Natural killer cell (primary cell): ENCODE results near the gene TOP3B. TPM values are rescaled to one million over a fixed set of nuclear protein-coding genes. Genes with fewer than 3 reads are reported as not detected.
"Not testable (repeated sequence)": the region's sequence is repeated elsewhere in the genome, so short reads cannot be mapped to it uniquely, and the experiment has no call there.

ENCODE experiments used
- ATAC-seq, 3 donors: fragments of 150-1000 bp in 2 of 3; fragments of 200-7000 bp in 1 of 3; cut with Tn5 transposase; 1 replicate in 1 of 3; 2 replicates in 2 of 3; pipeline ENCODE4 v1.10.0; 2021; ENCODE audit warnings: mild to moderate bottlenecking in 2 of 3, moderate library complexity in 2 of 3
- DNase-seq, 2 donors: peaks; one replicate each; pipeline versions ENCODE4 v3.0.0 to v3.0.0-alpha.2; 2013 to 2021; ENCODE audit warnings: mixed read lengths in 1 of 2
- H3K27ac ChIP-seq: one replicate; pipeline ENCODE4 v1.5.1; 2013; ENCODE audit warnings: mild to moderate bottlenecking, low read length
- H3K27me3 ChIP-seq: one replicate; pipeline ENCODE4 v1.6.1; 2013; ENCODE audit warnings: low read length; ENCODE audit not compliant: control insufficient read depth, insufficient read depth
- H3K36me3 ChIP-seq: one replicate; pipeline ENCODE4 v1.6.1; 2013; ENCODE audit warnings: low read length; ENCODE audit not compliant: control insufficient read depth, insufficient read depth
- H3K4me1 ChIP-seq: one replicate; pipeline ENCODE4 v1.6.1; 2013; ENCODE audit warnings: low read length; ENCODE audit not compliant: control insufficient read depth, insufficient read depth
- H3K4me3 ChIP-seq: one replicate; pipeline ENCODE4 v1.5.1; 2013; ENCODE audit warnings: low read length
- H3K9me3 ChIP-seq: one replicate; pipeline ENCODE4 v1.6.1; 2013; ENCODE audit warnings: low read length; ENCODE audit not compliant: control insufficient read depth, insufficient read depth
- H3K27ac Mint-ChIP-seq, 2 donors: one replicate each; pipeline ENCODE4 v1.8.0; 2022; ENCODE audit warnings: mild to moderate bottlenecking in 2 of 2, mixed read lengths in 2 of 2, moderate library complexity in 1 of 2
- H3K27me3 Mint-ChIP-seq, 2 donors: one replicate each; pipeline ENCODE4 v1.8.0; 2022; ENCODE audit warnings: low read depth in 2 of 2, mixed read lengths in 2 of 2
- H3K36me3 Mint-ChIP-seq: one replicate; pipeline ENCODE4 v1.8.0; 2022; ENCODE audit warnings: mixed read lengths
- H3K4me1 Mint-ChIP-seq, 2 donors: one replicate each; pipeline ENCODE4 v1.8.0; 2022; ENCODE audit warnings: mixed read lengths in 2 of 2
- H3K4me3 Mint-ChIP-seq: one replicate; pipeline ENCODE4 v1.8.0; 2022; ENCODE audit warnings: mild to moderate bottlenecking, moderate library complexity, mixed read lengths
- H3K9me3 Mint-ChIP-seq, 2 donors: one replicate each; pipeline ENCODE4 v1.8.0; 2022; ENCODE audit warnings: mixed read lengths in 2 of 2
- CTCF ChIP-seq: fragments of 200-600 bp; IDR thresholded peaks from one replicate; pipeline ENCODE4 v1.8.0; 2022; ENCODE audit warnings: antibody characterized with exemption
- WGBS: methylation state at CpG from one replicate; pipeline ENCODE4 v1.1.7; 2013; ENCODE audit warnings: missing lambda C conversion rate; ENCODE audit not compliant: insufficient coverage; 5-methylcytosine and 5-hydroxymethylcytosine counted together
- intact Hi-C: fragments of 100-400 bp; cut with micrococcal nuclease; formaldehyde crosslinking; loops from one replicate; pipeline ENCODE4 v1.14.2; 2022
- total RNA-seq, 4 donors: library from RNA; stranded (reverse); fragments of 120-200 nt in 1 of 4; gene quantifications; one replicate each; pipeline versions ENCODE4 v1.2.3 to v1.2.4, GENCODE V29; 2013 to 2022

TOP3B gene
- total RNA-seq, 3 donors from 2014 or later (not counting 1 experiment from before 2014, with no cell fraction given): 45.8 to 66.0 (median 62.7) TPM

DNA sequence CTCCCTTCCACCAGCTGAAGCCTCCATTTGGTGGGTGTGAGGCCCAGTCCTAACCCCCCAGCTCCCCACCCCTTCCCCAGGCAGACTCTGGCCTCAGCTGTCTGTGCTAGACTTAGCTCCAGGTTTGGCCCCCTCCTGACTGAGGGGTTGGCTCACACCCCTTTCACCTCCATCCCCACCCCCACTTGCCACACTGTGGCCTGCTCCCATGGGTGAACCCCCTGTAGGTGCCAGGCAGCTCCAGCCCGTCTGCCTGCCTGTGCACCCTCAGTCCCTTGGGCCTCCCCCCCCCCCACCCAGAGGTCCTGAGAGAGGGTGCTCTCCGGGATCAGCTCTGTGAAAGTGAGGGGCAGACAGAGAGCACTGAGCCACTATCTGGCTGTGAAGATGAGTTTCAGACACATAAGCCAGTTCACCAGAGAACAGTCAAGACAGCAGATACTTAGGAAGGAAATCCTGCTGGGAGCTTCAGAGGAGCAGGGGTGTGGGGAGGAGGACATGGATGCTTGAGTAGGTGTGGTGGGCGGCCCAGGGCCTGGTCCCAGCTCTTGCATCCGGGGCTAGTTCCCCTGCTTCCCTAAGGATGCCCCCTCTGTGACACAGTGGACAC is 66.2 kb downstream of the TOP3B start:
- ATAC-seq: no peak
- Mint-ChIP-seq H3K27ac (no peak overlapping the region), H3K4me3 (no peak overlapping the region), H3K9me3 (no peaks in the 10 kb centered on the region), H3K4me1 (no peaks in the 10 kb centered on the region), H3K36me3 (no peaks in the 10 kb centered on the region), H3K27me3 (no peaks in the 10 kb centered on the region)
- H3K27ac ChIP-seq: no peak overlapping the region
- H3K4me3 ChIP-seq: no peak overlapping the region
- no peaks in the 10 kb centered on the region for H3K9me3 ChIP-seq
- TF ChIP-seq CTCF: no peak
- intact Hi-C loops: no loop called here
- WGBS: 78% methylated on average over 4 of the region's 4 CpGs
- H3K4me1 ChIP-seq: no peaks in the 10 kb centered on the region
- H3K36me3 ChIP-seq: no peaks in the 10 kb centered on the region
- no peak for DNase-seq
- H3K27me3 ChIP-seq: no peaks in the 10 kb centered on the region

- Histone ChIP-seq H3K27ac (no peak overlapping the region), H3K27me3 (no peaks in the 10 kb centered on the region), H3K36me3 (no peaks in the 10 kb centered on the region), H3K4me1 (no peaks in the 10 kb centered on the region), H3K4me3 (no peak overlapping the region), H3K9me3 (no peaks in the 10 kb centered on the region)
- H3K9me3 Mint-ChIP-seq: no peaks in the 10 kb centered on the region
- no peak for TF ChIP-seq CTCF
- DNase-seq (no peak), ATAC-seq (no peak)
- no peaks in the 10 kb centered on the region for H3K4me1 Mint-ChIP-seq
- no peak overlapping the region for H3K27ac Mint-ChIP-seq
- intact Hi-C loops: no loop called here
- no peaks in the 10 kb centered on the region for H3K36me3 Mint-ChIP-seq
- WGBS: 89% methylated on average over 4 of the region's 4 CpGs
- H3K27me3 Mint-ChIP-seq: no peaks in the 10 kb centered on the region
- H3K4me3 Mint-ChIP-seq: no peak overlapping the region
These were observed 66.8 kb downstream of the TOP3B start for GRCh38 chr22:21915624-21916308.

GRCh38 chr22:21914033-21914642 is 68.4 kb downstream of the TOP3B start:
- WGBS: 96% methylated on average over 6 of the region's 8 CpGs
- not testable (repeated sequence) for ATAC-seq

DNA sequence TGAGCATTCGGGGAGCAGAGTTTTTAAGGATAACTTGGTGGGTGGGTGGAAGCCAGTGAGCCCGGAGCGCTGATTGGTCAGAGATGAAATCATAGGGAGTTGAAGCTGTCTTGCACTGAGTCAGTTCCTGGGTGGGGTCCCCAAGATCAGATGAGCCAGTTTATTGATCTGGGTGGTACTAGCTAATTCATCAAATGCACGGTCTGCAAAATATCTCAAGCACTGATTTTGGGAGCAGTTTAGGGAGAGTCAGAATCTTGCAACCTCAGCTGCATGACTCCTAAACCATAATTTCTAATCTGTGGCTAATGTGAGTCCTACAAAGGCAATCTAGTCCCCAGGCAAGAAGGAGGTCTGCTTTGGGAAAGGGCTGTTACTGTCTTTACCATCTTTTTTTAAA is 72.2 kb downstream of the TOP3B start:
- H3K27me3 ChIP-seq, H3K9me3 ChIP-seq, H3K4me1 Mint-ChIP-seq, H3K27ac Mint-ChIP-seq, H3K4me3 Mint-ChIP-seq, H3K4me3 ChIP-seq, H3K27me3 Mint-ChIP-seq, DNase-seq, H3K27ac ChIP-seq, H3K36me3 Mint-ChIP-seq, intact Hi-C loops, H3K4me1 ChIP-seq, H3K9me3 Mint-ChIP-seq, ATAC-seq, H3K36me3 ChIP-seq: not testable (repeated sequence)
- 97% methylated on average over 4 of the region's 4 CpGs for WGBS

More at GRCh38 chr22:21914033-21914642, 68.4 kb downstream of the TOP3B start:
- H3K9me3 ChIP-seq, H3K9me3 Mint-ChIP-seq, H3K4me1 ChIP-seq, H3K27me3 Mint-ChIP-seq, H3K4me3 Mint-ChIP-seq, H3K27me3 ChIP-seq, H3K36me3 Mint-ChIP-seq, H3K27ac Mint-ChIP-seq, DNase-seq, H3K4me1 Mint-ChIP-seq, intact Hi-C loops, H3K27ac ChIP-seq, H3K4me3 ChIP-seq, H3K36me3 ChIP-seq: not testable (repeated sequence)
